K562 (cell line): Measurements from ENCODE around the gene ZNF587. TPM values are rescaled to one million over a fixed set of nuclear protein-coding genes. Genes with fewer than 3 reads are reported as not detected.

Experiments used
- ATAC-seq: fragments of 200-7000 bp; cut with Tn5 transposase; 3 replicates; pipeline ENCODE4 v1.9.1; 2020; ENCODE audit warnings: moderate library complexity
- BruUV-seq: library from RNA; stranded (reverse); fragments of 400-500 nt; replicated peaks from 2 replicates; lab custom pipeline; 2021; lab: Mats Ljungman, UMichigan
- CTCF ChIA-PET: fragments of 300-600 bp; formaldehyde crosslinking; extraction: SDS; loops from one replicate; lab custom pipeline; 2021; ENCODE audit warnings: low intra/inter-chr PET ratio; lab: Yijun Ruan, JAX
- POLR2A ChIA-PET: fragments of 300-600, 350-650 bp; sonication (Branson Sonifier 250); formaldehyde crosslinking; extraction: SDS; loops from one replicate; lab custom pipeline; 2021; ENCODE audit warnings: antibody characterized with exemption, inconsistent platforms; lab: Yijun Ruan, JAX
- DNase-seq, 4 experiments: peaks; one replicate each; pipeline versions ENCODE4 v3.0.0 to v3.0.0-alpha.2; 2011 to 2018; ENCODE audit warnings: low spot score in 3 of 4, mixed read lengths in 3 of 4; ENCODE audit errors: extremely low read depth in 1 of 4
- FAIRE-seq: peaks from 2 replicates; lab custom pipeline; 2011; peaks lifted over from hg19 to GRCh38; lab: Jason Lieb, UNC
- H2AFZ ChIP-seq: 2 replicates; pipeline ENCODE4 v1.6.0; 2011; ENCODE audit warnings: low read depth, low read length, control low read depth, inconsistent platforms
- H3K27ac ChIP-seq: fragments of 200-600 bp; 3 replicates; pipeline ENCODE4 v1.8.0; 2011; ENCODE audit warnings: low read depth, mild to moderate bottlenecking, control low read depth, inconsistent platforms, low read length, moderate library complexity, mixed read lengths; ENCODE audit errors: extremely low read depth
- H3K27me3 ChIP-seq, 2 experiments: fragments of 300-600 bp in 1 of 2; 2 replicates in 1 of 2; 3 replicates in 1 of 2; pipeline versions ENCODE4 v1.6.0 to v1.8.0; 2011; ENCODE audit warnings: inconsistent platforms in 2 of 2, low read length in 2 of 2, mild to moderate bottlenecking in 1 of 2, mixed read lengths in 1 of 2, moderate library complexity in 1 of 2; ENCODE audit not compliant: control insufficient read depth in 2 of 2, insufficient read depth in 2 of 2
- H3K36me3 ChIP-seq: fragments of 300-600 bp; 3 replicates; pipeline ENCODE4 v1.8.0; 2011; ENCODE audit warnings: mild to moderate bottlenecking, low read length, inconsistent platforms; ENCODE audit not compliant: control insufficient read depth, insufficient read depth
- H3K4me1 ChIP-seq, 2 experiments: fragments of 200-600 bp in 1 of 2; replicated peaks in 1 of 2; 2 replicates in 1 of 2; 3 replicates in 1 of 2; pipeline versions ENCODE4 v1.5.1 to v1.8.0; 2011; ENCODE audit warnings: inconsistent platforms in 2 of 2, low read length in 2 of 2, mild to moderate bottlenecking in 1 of 2, mixed read lengths in 1 of 2, moderate library complexity in 1 of 2; ENCODE audit not compliant: control insufficient read depth in 2 of 2, insufficient read depth in 2 of 2
- H3K4me2 ChIP-seq: 2 replicates; pipeline ENCODE4 v1.6.1; 2011; ENCODE audit warnings: low read length, control low read depth, inconsistent platforms, mixed read lengths; ENCODE audit not compliant: insufficient read depth
- H3K4me3 ChIP-seq: fragments of 200-600 bp; sonication (generic), shearing (Covaris generic); 2 replicates; pipeline ENCODE4 v1.5.1; 2016; ENCODE audit warnings: control low read depth, inconsistent platforms
- H3K79me2 ChIP-seq: fragments of 200-600 bp; 3 replicates; pipeline ENCODE4 v1.8.0; 2011; ENCODE audit warnings: low read length, inconsistent platforms; ENCODE audit not compliant: control insufficient read depth, insufficient read depth
- H3K9ac ChIP-seq, 2 experiments: 2 replicates each; pipeline versions ENCODE4 v1.6.0 to v1.6.1; 2011; ENCODE audit warnings: low read depth in 2 of 2, low read length in 2 of 2, control low read depth in 1 of 2, inconsistent platforms in 1 of 2, mild to moderate bottlenecking in 1 of 2, mixed read lengths in 1 of 2; ENCODE audit not compliant: insufficient read depth in 1 of 2
- H3K9me1 ChIP-seq: one replicate; pipeline ENCODE4 v1.6.0; 2011; ENCODE audit warnings: inconsistent platforms, mild to moderate bottlenecking, low read length, moderate library complexity; ENCODE audit not compliant: control insufficient read depth, insufficient read depth
- H3K9me3 ChIP-seq: replicated peaks from 2 replicates; pipeline ENCODE4 v1.5.1; 2011; ENCODE audit warnings: low read depth, low read length, inconsistent platforms; ENCODE audit not compliant: control insufficient read depth, insufficient read depth
- H4K20me1 ChIP-seq: replicated peaks from 2 replicates; pipeline ENCODE4 v1.6.1; 2011; ENCODE audit warnings: low read length, inconsistent platforms, mixed read lengths; ENCODE audit not compliant: control insufficient read depth, insufficient read depth
- GABPB1 ChIP-seq: sonication (generic); formaldehyde crosslinking; IDR thresholded peaks from 2 replicates; pipeline ENCODE4 v1.8.0; 2022; ENCODE audit warnings: mild to moderate bottlenecking, missing genetic modification reagents
- GTF2F1 ChIP-seq: IDR thresholded peaks from 2 replicates; pipeline ENCODE4 v1.6.1; 2011; ENCODE audit warnings: low read depth, low read length, improper control_type of control experiment
- MEF2A ChIP-seq: IDR thresholded peaks from 2 replicates; pipeline ENCODE4 v1.6.1; 2011; ENCODE audit warnings: low read depth, mild to moderate bottlenecking, low read length, moderate library complexity; ENCODE audit not compliant: control insufficient read depth
- PHB ChIP-seq: fragments of 250-450 bp; sonication (Bioruptor Pico); IDR thresholded peaks from 2 replicates; pipeline ENCODE4 v1.5.0; 2021
- SMARCE1 ChIP-seq: fragments of 450-650 bp; IDR thresholded peaks from 2 replicates; pipeline ENCODE4 v1.7.1; 2016; ENCODE audit warnings: mild to moderate bottlenecking
- SOX6 ChIP-seq: fragments of 450-650 bp; IDR thresholded peaks from 2 replicates; pipeline ENCODE4 v1.6.1; 2014; ENCODE audit warnings: mild to moderate bottlenecking
- STAT5B ChIP-seq: fragments of 250-450 bp; sonication (Bioruptor Pico); IDR thresholded peaks from 2 replicates; pipeline ENCODE4 v1.8.0; 2021; ENCODE audit warnings: mild to moderate bottlenecking, inconsistent platforms
- ZKSCAN1 ChIP-seq: fragments of 150-350 bp; IDR thresholded peaks from 2 replicates; pipeline ENCODE4 v1.6.1; 2016; ENCODE audit warnings: low read depth, low read length
- WGBS: fragments of 100-300 bp; shearing (Covaris generic); methylation state at CpG from one replicate; pipeline ENCODE4 v1.1.6; 2016; ENCODE audit warnings: low coverage, mixed read lengths; ENCODE audit not compliant: insufficient coverage; ENCODE audit errors: missing lambda C conversion rate; 5-methylcytosine and 5-hydroxymethylcytosine counted together
- in situ Hi-C: fragments of 300-500 bp; cut with MboI; formaldehyde crosslinking; loops from 4 replicates; pipeline ENCODE4 v1.15.0; 2018; ENCODE audit warnings: inconsistent platforms, mixed read lengths
- intact Hi-C: fragments of 100-400 bp; cut with micrococcal nuclease; formaldehyde crosslinking; loops from 2 replicates; pipeline ENCODE4 v1.14.2; 2022
- polyA plus RNA-seq, 8 experiments: library from polyadenylated mRNA; depleted of rRNA in 4 of 8; stranded (reverse) in 5 of 8; unstranded in 3 of 8; fragments of >200 nt; fragmentation: Nextera tagmentation in 2 of 8; fragmentation: Illumina TruSeq in 1 of 8; extraction: Ambion mirVana in 2 of 8; extraction: Trizol in 1 of 8; gene quantifications; 2 replicates each; pipeline versions ENCODE4 v1.2.1 to v1.2.3, GENCODE V29; 2011 to 2014; ENCODE audit warnings: inconsistent platforms in 1 of 8, missing spikeins in 1 of 8
- total RNA-seq, 7 experiments: library from RNA; depleted of rRNA in 6 of 7; stranded (reverse); fragments of >200 nt in 6 of 7; fragmentation: Illumina TruSeq in 2 of 7; extraction: Trizol in 2 of 7; gene quantifications; 2 replicates each; pipeline versions ENCODE4 v1.2.1 to v1.2.3, GENCODE V29; 2011 to 2021; ENCODE audit warnings: low replicate concordance in 1 of 7
- TF ChIP-seq, protein P1 (sequence below): fragments of 450-650 bp; IDR thresholded peaks from 2 replicates; pipeline ENCODE4 v1.6.1; 2018; ENCODE audit warnings: mild to moderate bottlenecking, low read depth; ENCODE audit not compliant: partially characterized antibody

The ZNF587 gene
- total and polyA plus RNA-seq, 9 of the 15 experiments (the other 6 are each of a cell fraction or from before 2014, with no cell fraction given), result 3.2 to 42.0 (median 24.9) TPM

DNA sequence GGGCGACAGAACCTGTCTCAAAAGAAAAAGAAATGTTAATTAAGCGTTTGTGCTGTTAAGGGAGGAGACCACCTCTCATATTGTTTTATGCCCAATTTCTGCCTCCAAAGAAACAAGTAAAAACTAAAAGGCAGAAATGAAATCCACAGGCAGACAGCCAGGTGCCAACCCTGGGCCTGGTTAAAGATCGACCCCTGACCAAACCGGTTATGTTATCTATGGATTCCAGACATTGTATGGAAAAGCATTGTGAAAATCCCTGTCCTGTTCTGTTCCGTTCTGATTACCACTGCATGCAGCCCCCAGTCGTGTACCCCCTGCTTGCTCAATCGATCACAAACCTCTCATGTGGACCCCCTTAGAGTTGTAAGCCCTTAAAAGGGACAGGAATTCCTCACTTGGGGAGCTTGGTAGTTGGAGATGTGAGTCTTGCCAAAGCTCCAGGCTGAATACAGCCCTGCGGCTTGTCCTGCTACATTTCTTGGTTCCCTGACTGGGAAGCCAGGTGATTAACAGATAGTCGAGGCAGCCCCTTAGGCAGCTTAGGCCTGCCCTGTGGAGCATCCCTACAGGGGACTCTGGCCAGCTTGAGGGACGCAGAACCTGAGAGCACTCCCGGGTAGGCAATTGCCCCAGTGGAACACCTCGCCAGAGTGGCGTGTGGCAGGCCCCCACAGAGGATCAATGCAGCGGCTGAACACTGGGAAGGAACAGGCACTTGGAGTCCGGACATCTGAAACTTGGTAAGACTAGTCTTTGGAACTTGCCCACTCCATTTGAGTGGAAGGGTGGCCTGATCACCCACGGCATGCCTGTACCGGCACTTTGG is 34.2 kb upstream of the ZNF587 start:
- Histone ChIP-seq H3K9me3 (no peaks in the 10 kb centered on the region), H3K9ac (peak overlapping the region; percentile 80 to 89; a peak in 3 of 4 replicates), H3K36me3 (peaks cover 21% of the 10 kb centered on the region)
- no peak for TF ChIP-seq SMARCE1
- TF ChIP-seq, protein P1, sequence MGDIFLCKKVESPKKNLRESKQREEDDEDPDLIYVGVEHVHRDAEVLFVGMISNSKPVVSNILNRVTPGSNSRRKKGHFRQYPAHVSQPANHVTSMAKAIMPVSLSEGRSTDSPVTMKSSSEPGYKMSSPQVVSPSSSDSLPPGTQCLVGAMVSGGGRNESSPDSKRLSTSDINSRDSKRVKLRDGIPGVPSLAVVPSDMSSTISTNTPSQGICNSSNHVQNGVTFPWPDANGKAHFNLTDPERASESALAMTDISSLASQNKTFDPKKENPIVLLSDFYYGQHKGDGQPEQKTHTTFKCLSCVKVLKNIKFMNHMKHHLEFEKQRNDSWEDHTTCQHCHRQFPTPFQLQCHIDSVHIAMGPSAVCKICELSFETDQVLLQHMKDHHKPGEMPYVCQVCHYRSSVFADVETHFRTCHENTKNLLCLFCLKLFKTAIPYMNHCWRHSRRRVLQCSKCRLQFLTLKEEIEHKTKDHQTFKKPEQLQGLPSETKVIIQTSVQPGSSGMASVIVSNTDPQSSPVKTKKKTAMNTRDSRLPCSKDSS, result no peak
- no peak for TF ChIP-seq PHB
- no peak for TF ChIP-seq STAT5B (CRISPR knock-in tag)
- TF ChIP-seq GTF2F1, result no peak
- TF ChIP-seq ZKSCAN1, result no peak
- no peak for TF ChIP-seq GABPB1 (CRISPR knock-in tag)
- no peak for TF ChIP-seq SOX6
- TF ChIP-seq MEF2A, result no peak
- TF ChIP-seq, all 486 proteins: peak for 0
- intact Hi-C loops (no loop called here), in situ Hi-C loops (no loop called here)
- no TSS peak for BruUV-seq
- POLR2A ChIA-PET, result interaction anchor here (0.8 to 0.9 kb wide), 2 partner anchors 13 to 183 kb away, joined by 3 read pairs; partner anchors contain the start of gene ZNF211
- H2AFZ ChIP-seq, result peak overlapping the region; percentile 86
- peaks cover 1% of the 10 kb centered on the region for H3K9me1 ChIP-seq
- FAIRE-seq (no peak), ATAC-seq (no peak), DNase-seq (no peak)
- H3K4me3 ChIP-seq, result peak overlapping the region; percentile 60; the same call in 1 of the 2 replicates
- no peaks in the 10 kb centered on the region for H3K27me3 ChIP-seq
- CTCF ChIA-PET, result no interaction called here
- peaks cover 4 to 18% of the 10 kb centered on the region in 2 experiments; a peak in 4 of 5 replicates for H3K4me1 ChIP-seq
- WGBS, result 82% methylated on average over 17 of the region's 17 CpGs
- no peak overlapping the region for H3K27ac ChIP-seq
- H3K4me2 ChIP-seq, result peak overlapping the region; percentile 80
- no peaks in the 10 kb centered on the region for H4K20me1 ChIP-seq
- peaks cover 38% of the 10 kb centered on the region for H3K79me2 ChIP-seq
